Jurkat, Clone E6-1 (cell line): ENCODE data around the gene CD164L2.

ENCODE experiments used
- DNase-seq: peaks from one replicate; pipeline ENCODE4 v3.0.0-alpha.2; 2011; ENCODE audit warnings: low read depth, low spot score
- H3K4me3 ChIP-seq: 2 replicates; pipeline ENCODE4 v1.5.1; 2011; ENCODE audit warnings: mild to moderate bottlenecking, low read length, control low read depth, moderate library complexity

CD164L2 gene

GRCh38 chr1:27356277-27356618 lies 26.9 kb downstream of the CD164L2 start:
- no peak overlapping the region for H3K4me3 ChIP-seq
- no peak for DNase-seq

- H3K4me3 ChIP-seq: no peak overlapping the region
- DNase-seq: no peak
These were observed 27.4 kb downstream of the CD164L2 start for GRCh38 chr1:27355683-27356082.

GRCh38 chr1:27353629-27354028 lies 29.5 kb downstream of the CD164L2 start:
- DNase-seq: no peak
- no peak overlapping the region for H3K4me3 ChIP-seq

- H3K4me3 ChIP-seq: no peak overlapping the region
- DNase-seq: no peak
These were observed 30.0 kb downstream of the CD164L2 start for GRCh38 chr1:27353166-27353565.

- no peak overlapping the region for H3K4me3 ChIP-seq
- no peak for DNase-seq
These were observed 31.5 kb downstream of the CD164L2 start for GRCh38 chr1:27351541-27352107.

GRCh38 chr1:27350663-27351540 lies 32.2 kb downstream of the CD164L2 start:
- no peak overlapping the region for H3K4me3 ChIP-seq
- DNase-seq: no peak

GRCh38 chr1:27349784-27350662 lies 33.1 kb downstream of the CD164L2 start:
- no peak overlapping the region for H3K4me3 ChIP-seq
- no peak for DNase-seq

- no peak overlapping the region for H3K4me3 ChIP-seq
- no peak for DNase-seq
These were observed 34.0 kb downstream of the CD164L2 start for GRCh38 chr1:27348861-27349783.

GRCh38 chr1:27346991-27347624 lies 36.0 kb downstream of the CD164L2 start:
- H3K4me3 ChIP-seq: no peak overlapping the region
- no peak for DNase-seq

GRCh38 chr1:27346357-27346756 lies 36.8 kb downstream of the CD164L2 start:
- DNase-seq: no peak
- no peak overlapping the region for H3K4me3 ChIP-seq

GRCh38 chr1:27345272-27345671 lies 37.9 kb downstream of the CD164L2 start:
- H3K4me3 ChIP-seq: no peak overlapping the region
- DNase-seq: no peak

- DNase-seq: no peak
- H3K4me3 ChIP-seq: peak overlapping the region; percentile 85
These were observed 39.5 kb downstream of the CD164L2 start for GRCh38 chr1:27343639-27344025.

- DNase-seq: peak; percentile 80
- peak overlapping the region; percentile 85 for H3K4me3 ChIP-seq
These were observed 40.1 kb downstream of the CD164L2 start for GRCh38 chr1:27342778-27343638.

- H3K4me3 ChIP-seq: peak overlapping the region; percentile 85
- DNase-seq: peak; percentile 32
These were observed 40.7 kb downstream of the CD164L2 start for GRCh38 chr1:27342391-27342777.

GRCh38 chr1:27341525-27342252 lies 41.4 kb downstream of the CD164L2 start, which contains the start of gene SYTL1:
TSS of gene SYTL1 (plus strand) at chr1:27342022. CDS start at chr1:27345335, 3,313 bp downstream.
- peak within 1 kb of the TSS; percentile 85 for H3K4me3 ChIP-seq

GRCh38 chr1:27339213-27339612 lies 43.9 kb downstream of the CD164L2 start:
- DNase-seq: no peak
- H3K4me3 ChIP-seq: no peak overlapping the region

More at GRCh38 chr1:27341525-27342252, 41.4 kb downstream of the CD164L2 start, which contains the start of gene SYTL1:
- DNase-seq: peak; percentile 68

GRCh38 chr1:27338751-27339150 lies 44.4 kb downstream of the CD164L2 start:
- no peak overlapping the region for H3K4me3 ChIP-seq

More at GRCh38 chr1:27338751-27339150, 44.4 kb downstream of the CD164L2 start:
- DNase-seq: no peak
